ENCODE data around the gene ITGA11.
"Not testable (repeated sequence)": the region's sequence is repeated elsewhere in the genome, so short reads cannot be mapped to it uniquely, and the experiment has no call there.

The ITGA11 gene

DNA sequence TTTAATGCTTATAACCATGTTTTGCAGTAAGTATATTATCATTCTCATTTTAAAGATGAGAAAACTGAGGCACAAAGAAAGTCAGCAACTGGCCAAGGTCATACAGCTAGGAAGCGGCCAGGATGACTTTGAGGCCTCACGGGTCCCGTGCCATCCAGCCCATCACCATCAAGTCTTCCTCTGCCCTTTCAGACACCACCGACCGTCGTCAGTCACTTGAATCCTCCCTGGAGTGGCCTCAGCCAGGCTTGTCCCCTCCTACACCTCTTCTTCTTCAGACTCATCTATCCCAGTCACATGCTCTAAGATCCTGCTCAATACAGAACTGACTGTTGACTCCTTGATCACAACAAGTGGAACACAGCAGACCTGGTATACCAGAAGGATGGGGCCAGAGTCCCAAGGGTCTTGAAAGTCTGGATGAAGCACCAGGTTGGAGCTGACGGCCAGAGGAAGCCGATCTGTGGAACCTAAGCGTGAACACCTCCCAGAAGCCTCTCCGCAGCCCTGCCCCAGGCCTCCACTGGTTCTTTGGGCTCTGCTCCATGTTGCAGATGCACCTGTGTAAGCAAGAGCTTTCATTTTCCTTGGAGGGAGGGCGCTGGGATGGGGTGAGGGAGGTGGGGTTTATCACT lies 22.1 kb downstream of the ITGA11 start:
- DNase-seq (ENCODE audit: low spot score): no peak

DNA sequence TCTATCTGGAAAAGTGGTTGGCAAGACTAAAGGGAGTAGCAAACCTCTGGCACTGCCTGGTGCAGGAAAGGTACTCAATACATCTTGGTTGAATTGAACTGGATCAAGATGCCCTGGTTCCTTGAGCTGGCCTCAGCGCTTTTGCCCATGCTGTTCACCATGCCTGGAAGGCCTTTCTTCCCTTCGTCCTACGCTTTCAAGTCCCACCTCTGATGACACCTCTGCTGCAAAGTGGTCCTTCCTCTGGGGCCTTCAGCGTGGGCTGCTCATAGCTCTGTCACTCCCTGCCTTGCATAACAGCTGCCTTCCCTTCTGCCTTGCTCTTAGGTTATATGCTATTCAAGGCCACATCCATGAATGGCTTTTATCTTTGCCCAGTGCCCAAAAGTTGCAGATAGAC lies 23.0 kb downstream of the ITGA11 start:
- no peak for DNase-seq (ENCODE audit: low spot score)

DNA sequence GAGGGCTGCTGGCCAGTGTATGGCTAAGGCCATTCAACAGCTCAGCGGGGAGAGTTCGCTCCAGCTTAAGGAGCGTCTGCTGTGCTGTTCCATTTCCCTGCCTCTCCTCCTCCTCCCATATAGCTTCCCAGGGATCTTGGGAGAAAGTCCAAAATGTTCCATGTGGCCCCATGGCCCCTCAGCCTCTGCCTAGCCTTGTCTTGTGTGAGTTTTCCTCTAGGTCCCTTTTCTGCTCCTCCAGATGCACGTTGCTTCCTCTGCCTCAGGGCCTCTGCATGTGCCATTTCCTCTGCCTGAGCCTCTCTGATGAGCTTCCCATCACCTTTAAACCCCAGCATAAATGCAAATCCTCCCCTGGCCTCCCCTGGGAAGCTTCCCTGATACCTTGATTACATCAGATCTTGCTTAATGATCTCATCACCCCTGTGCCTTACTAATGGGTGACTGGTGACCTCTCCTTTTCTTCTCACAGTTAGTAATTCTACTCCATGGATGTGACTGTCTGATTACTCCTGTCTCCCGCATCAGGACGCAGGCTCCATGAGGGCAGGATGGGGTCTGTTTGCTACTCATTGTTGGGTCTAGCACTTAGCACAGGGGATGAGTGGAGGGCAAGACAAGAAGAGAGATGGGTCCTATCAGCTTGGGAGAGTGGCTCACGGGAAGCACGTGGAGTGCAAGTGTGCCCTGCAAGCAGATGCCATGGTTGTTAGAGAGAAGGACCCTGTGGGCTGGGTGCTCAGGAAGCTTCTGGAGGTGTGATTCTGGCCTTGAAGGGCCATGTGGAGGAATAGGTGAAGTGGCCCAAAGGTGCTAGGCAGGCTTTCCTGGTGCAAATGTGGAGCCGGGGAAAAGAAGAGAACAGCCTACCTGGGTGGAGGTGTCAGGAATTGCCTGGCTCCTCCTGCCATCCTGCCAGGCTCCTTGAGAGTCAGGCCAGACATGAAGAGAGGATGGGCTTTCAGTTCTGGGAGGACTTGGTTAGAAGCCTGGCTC lies 23.8 kb downstream of the ITGA11 start:
- DNase-seq (ENCODE audit: low spot score): no peak

DNA sequence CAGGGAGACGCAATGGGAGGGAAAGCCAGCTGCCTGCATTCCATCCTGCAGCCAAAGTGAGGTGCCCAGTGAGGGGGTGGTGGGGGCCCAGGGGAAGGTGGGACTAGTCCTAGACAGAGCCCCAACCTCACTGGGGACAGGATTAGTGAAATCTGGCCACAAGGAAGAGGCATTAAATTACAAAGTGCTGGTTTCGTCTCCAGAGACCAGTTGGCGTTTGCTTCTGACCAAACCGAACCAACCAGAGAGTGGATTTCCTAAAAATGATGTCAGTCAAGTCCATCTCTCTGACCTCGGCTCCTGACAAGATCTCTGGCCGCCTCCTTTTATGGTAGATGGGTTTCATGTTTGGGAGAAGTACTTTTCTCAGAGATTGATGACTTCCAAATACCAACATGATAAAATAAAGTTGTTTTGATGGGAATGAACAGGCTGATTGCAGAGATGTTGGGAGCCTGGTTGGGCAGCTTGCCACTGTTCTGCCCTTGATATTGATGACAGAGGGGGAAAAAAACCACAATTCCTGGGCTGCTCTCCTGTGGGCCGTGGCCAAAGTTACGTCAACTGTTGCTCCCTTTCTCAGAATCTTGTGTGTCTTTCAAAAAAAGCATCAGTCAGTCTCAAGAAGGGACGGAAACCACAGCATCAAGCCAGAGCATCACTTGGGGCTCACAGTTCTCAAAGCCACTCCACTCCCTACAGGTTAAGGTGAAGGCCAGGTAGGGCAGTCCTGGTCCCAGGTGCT lies 24.6 kb downstream of the ITGA11 start:
- no peak for DNase-seq (ENCODE audit: low spot score)

- no peak for DNase-seq (ENCODE audit: low spot score)
These were observed 26.3 kb downstream of the ITGA11 start for GRCh38 chr15:68405378-68406250.

DNA sequence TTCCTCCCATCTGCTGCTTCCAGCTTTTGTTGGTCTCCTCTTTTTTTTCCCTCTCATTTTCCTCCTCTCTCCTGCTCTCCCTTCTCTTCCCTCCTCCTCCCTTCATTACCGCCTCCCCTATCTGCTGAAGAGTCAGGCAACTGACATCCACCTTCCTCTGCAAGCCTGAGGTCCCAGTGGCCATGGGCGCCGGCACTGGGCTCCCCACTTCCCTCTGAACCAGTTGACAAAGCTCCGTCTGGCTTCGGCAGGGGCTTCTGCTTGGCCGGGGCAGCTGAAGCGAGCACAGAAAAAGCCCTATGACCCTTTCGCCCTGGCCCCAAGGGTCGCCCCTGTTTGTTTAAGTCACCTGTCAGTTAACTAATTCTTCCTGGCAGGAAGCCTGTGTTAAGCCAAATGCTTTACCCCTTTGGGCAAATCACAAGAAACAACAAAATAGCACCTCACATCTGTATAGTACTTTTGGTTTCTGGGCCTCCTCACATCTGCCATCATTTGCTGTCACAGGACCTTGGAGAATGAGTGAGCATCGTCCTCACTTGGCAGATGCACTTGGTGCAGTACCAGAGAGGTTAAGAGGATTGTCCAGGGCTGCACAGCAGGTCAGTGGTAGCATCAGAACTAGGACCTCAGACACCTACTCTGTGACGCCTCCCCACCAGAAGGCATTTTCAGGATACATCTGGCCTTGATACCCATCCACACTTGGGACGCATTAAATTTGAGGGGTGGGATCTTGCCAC lies 27.7 kb downstream of the ITGA11 start:
- no peak for DNase-seq (ENCODE audit: low spot score)

DNA sequence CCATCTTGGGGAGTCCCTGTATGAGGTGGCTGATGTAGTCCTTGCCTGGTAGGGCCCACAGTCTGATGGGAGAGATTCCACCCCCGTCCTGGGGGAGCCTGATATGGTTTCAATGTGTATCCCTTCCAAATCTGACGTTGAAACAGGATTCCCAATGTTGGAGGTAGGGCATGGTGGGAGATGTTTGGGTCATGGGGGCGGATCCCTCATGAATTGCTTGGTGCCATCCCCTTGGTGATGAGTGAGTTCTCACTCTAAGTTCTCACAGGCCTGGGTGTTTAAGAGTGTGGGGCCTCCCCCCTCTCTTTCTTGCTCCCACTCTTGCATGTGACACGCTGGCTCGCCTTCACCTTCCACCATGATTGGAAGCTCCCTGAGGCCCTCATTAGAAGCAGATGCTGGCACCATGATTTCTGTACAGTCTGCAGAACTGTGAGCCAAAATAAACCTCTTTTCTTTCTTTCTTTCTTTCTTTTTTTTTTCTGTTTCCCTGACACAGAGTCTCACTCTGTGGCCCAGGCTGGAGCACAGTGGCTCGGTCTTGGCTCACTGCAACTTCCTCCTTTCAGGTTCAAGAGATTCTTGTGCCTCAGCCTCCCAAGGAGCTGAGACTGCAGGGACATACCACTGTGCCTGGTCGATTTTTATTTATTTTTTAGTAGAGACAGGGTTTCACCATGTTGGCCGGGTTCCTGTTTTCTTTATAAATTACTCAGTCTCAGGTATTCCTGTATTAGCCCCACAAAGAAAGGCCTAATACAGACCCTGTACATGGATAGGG lies 28.6 kb downstream of the ITGA11 start:
- no peak for DNase-seq (ENCODE audit: low spot score)

- no peak for DNase-seq (ENCODE audit: low spot score)
These were observed 29.4 kb downstream of the ITGA11 start for GRCh38 chr15:68402432-68403160.

DNA sequence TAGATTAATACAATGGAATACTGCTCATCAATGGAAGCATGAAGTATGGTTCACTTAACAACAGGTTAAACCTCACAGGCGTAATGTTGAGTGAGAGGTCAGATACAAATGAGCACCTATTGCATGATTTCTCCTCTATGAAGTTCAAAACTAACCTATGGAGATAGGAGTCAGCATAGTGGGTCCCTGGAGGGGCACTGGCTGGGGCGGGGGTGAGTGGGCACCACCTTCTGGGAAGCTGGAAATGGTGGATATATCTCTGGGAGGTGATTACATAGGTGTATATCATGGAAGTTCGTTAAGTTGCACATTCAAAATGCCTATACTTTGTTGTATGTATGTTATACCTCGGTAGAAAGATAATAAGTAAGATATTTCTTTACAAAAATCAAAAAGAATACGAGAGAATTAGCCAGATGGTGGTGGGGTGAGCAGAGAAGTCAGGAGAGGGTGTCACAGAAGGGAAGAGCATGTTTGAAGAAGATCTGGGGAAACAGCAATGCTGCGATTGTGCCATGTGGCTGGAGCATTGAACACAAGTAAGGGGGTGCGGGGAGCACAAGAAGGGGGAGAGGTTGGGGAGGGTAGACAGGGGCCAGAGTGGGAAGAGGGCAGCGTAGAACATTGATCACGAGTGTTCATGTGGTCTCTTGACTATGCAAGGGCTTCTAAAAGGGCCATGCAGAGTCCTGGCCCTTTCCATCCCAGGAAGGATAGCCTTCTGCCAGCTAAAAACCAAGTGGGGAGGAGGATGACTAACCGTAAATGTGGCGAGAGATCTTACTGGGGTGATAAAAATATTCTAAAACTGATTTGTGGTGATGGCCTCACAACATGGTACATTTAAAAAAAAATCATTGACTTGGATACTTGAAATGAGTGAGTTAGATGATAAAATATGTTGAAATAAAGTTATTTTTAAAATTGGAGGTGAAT lies 30.2 kb downstream of the ITGA11 start:
- no peak for DNase-seq (ENCODE audit: low spot score)

DNA sequence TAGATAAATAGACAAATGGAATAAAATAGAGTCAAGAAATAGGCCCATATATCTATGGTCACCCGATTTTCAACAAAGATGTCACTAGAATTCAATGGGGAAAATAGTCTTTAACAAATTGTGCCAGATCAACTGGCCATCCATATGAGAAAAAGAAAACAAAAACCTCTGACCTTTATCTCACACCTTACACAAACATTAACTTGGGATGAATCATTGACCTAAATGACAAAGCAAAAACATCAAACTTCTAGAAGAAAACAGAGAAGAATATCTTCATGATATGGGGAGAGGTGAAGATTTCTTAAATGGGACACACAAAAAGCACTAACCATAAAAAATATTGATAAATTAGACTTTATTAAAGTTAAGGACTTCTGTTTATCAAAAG lies 31.9 kb downstream of the ITGA11 start:
- no peak for DNase-seq (ENCODE audit: low spot score)

GRCh38 chr15:68399096-68400065 lies 32.6 kb downstream of the ITGA11 start:
- DNase-seq (ENCODE audit: low spot score): no peak

GRCh38 chr15:68397999-68398398 lies 34.0 kb downstream of the ITGA11 start:
- not testable (repeated sequence) for DNase-seq (ENCODE audit: low spot score)

DNA sequence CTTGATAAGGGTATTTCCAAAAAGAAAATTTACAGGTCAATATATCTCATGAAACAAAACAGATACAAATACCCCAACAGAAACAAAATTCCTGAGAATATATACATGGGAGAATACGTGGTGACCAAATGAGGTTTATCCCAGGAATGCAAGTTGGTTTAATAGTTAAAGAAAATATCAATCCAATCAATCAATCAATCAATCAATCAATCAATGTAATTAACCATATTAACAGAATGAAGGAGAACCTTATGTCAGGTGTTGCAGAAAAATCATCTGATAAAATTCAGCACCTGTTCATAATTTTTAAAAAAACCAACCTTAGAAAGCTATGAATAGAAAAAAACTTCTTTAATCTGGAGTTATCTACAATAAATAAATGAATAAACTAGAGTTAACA lies 35.9 kb downstream of the ITGA11 start:
- DNase-seq (ENCODE audit: low spot score): no peak

DNA sequence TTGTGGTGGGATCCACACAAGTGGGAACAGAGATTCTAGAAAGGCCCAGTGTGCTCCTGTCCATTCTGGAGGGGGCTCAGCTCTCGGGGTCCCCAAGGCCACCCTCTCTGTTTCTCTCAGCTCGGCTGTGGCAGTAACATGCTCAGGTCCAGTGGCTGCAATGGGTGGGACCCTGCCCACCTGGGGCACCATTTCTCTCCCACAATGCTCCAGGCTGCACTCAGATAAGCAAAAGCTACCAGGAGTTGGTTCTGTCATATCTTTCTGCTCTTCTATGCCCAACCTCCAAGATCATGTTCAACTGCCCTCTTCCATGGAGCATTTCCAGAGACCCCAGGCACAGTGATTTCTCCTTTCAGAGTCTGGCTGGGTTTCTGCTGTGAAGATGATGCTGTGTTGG lies 40.8 kb downstream of the ITGA11 start:
- no peak for DNase-seq (ENCODE audit: low spot score)

DNA sequence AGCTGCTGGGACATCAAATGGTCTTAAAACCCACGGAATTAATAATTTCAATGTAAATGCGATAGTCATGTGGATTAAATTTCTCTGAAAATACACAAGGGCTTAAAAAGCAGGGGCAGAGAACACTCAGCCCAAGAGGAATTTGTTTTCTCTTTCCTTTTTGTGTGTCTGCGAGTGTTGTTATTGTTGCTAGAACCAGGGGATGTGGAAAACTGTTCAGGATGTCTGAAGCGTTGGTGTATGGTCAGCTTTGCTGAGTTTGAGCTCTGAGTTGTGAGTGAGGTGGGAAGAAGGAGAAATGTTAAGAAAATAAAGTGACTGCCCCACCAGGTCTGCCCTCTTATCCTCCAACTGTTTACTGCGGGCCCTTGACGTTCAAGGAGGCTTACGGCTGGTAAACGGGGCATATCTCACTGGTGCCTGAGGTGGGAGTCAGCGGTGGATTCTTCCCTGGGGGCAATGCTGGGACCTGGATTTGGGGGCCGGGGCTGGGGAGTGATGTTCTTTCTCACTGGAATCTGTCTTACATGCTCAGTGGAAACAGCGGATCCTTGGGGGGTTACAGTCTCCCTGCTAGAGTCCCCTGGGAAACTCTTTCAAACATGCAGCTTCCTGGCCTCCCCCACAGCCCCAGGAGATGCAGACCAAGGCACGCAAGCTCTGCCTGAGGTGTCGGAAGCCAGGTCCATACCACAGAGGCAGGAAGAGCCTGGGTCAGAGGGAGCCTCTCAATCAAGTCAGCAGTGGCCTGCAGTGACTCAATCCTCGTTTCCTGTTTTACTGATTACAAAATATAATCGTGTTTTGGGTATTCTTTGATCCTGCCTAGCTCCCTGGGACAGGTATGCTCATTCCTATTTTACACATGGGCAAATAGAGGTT lies 41.8 kb downstream of the ITGA11 start:
- no peak for DNase-seq (ENCODE audit: low spot score)

Measured in CD4-positive, alpha-beta T cell treated with Interleukin-15 for 4 hours (primary cell).